Left colon (tissue), 2 donors: ENCODE data around the gene AQP4. TPM values are rescaled to one million over a fixed set of nuclear protein-coding genes. Genes with fewer than 3 reads are reported as not detected.

ENCODE experiments used
- ATAC-seq: fragments of 200-7000 bp; cut with Tn5 transposase; one replicate; pipeline ENCODE4 v1.9.1; 2020; ENCODE audit warnings: mild to moderate bottlenecking, moderate library complexity
- DNase-seq, 2 donors: peaks; one replicate each; pipeline ENCODE4 v3.0.0-alpha.2; 2020
- intact Hi-C, 2 donors: fragments of 100-400 bp; cut with DNase I in 1 of 2; cut with micrococcal nuclease in 1 of 2; formaldehyde crosslinking; loops; one replicate each; pipeline versions ENCODE4 v1.11.2 to v1.14.0; 2022; cut with DNase I, micrococcal nuclease
- total RNA-seq, 2 donors: library from RNA; stranded (reverse); fragmentation: NEBNext Ultra II Directional; extraction: Animal tissue kit (Norgen Biotek cat#: 25700); gene quantifications; one replicate each; pipeline ENCODE4 v1.2.1, GENCODE V29; 2021
- donor health status: DM: no; HTN: no; CAD: no.
- donor health status: DM: yes; HTN: yes; CAD: no.

AQP4 gene
- total RNA-seq, 2 donors from 2014 or later, result 0.14 TPM; not detected in 1

GRCh38 chr18:26854292-26854881, 11.1 kb downstream of the AQP4 start:
- DNase-seq, result no peak
- intact Hi-C loops, result no loop called here
- peak; percentile 47 for ATAC-seq

GRCh38 chr18:26853401-26853800, 12.1 kb downstream of the AQP4 start:
- no peak for DNase-seq
- no peak for ATAC-seq
- intact Hi-C loops, result no loop called here

GRCh38 chr18:26843760-26844159, 21.7 kb downstream of the AQP4 start:
- intact Hi-C loops, result no loop called here
- ATAC-seq, result no peak
- no peak for DNase-seq

GRCh38 chr18:26840965-26841364, 24.5 kb downstream of the AQP4 start:
- intact Hi-C loops, result no loop called here
- DNase-seq (no peak), ATAC-seq (no peak)

GRCh38 chr18:26839609-26840008, 25.9 kb downstream of the AQP4 start:
- no peak for DNase-seq

GRCh38 chr18:26832302-26832701, 33.2 kb downstream of the AQP4 start:
- ATAC-seq (no peak), DNase-seq (no peak)
- intact Hi-C loops, result no loop called here

More at GRCh38 chr18:26839609-26840008, 25.9 kb downstream of the AQP4 start:
- intact Hi-C loops, result no loop called here
- no peak for ATAC-seq

- intact Hi-C loops, result no loop called here
- no peak for ATAC-seq
- no peak for DNase-seq
Measured at GRCh38 chr18:26827581-26827980, 37.9 kb downstream of the AQP4 start.

- no peak for DNase-seq
- no peak for ATAC-seq
- intact Hi-C loops, result no loop called here
Measured at GRCh38 chr18:26826656-26827235, 38.8 kb downstream of the AQP4 start.

- DNase-seq, result no peak
- intact Hi-C loops, result no loop called here
- no peak for ATAC-seq
Measured at GRCh38 chr18:26821181-26821580, 44.3 kb downstream of the AQP4 start.

GRCh38 chr18:26819046-26819445, 46.5 kb downstream of the AQP4 start:
- DNase-seq, result no peak
- intact Hi-C loops, result loop anchor here in 1 of 2 donors (10.0 kb wide), 1 partner anchor 776 kb away; no protein-coding TSS in a partner anchor
- ATAC-seq, result no peak

GRCh38 chr18:26818461-26818860, 47.0 kb downstream of the AQP4 start:
- no peak for ATAC-seq

GRCh38 chr18:26813043-26813442, 52.5 kb downstream of the AQP4 start:
- intact Hi-C loops, result loop anchor here in 1 of 2 donors (10.0 kb wide), 1 partner anchor 782 kb away; no protein-coding TSS in a partner anchor
- ATAC-seq (peak; percentile 84), DNase-seq (peak in 1 of 2 donors; percentile 40)

More at GRCh38 chr18:26818461-26818860, 47.0 kb downstream of the AQP4 start:
- no peak for DNase-seq
- intact Hi-C loops, result loop anchor here in 1 of 2 donors (10.0 kb wide), 1 partner anchor 776 kb away; no protein-coding TSS in a partner anchor

GRCh38 chr18:26812462-26812861, 53.0 kb downstream of the AQP4 start:
- intact Hi-C loops, result loop anchor here in 1 of 2 donors (10.0 kb wide), 1 partner anchor 782 kb away; no protein-coding TSS in a partner anchor
- ATAC-seq (no peak), DNase-seq (no peak)

- intact Hi-C loops, result no loop called here
- ATAC-seq, result no peak
- DNase-seq, result no peak
Measured at GRCh38 chr18:26809346-26809745, 56.2 kb downstream of the AQP4 start.

GRCh38 chr18:26806224-26806623, 59.3 kb downstream of the AQP4 start:
- ATAC-seq, result no peak
- intact Hi-C loops, result no loop called here
- DNase-seq, result no peak

GRCh38 chr18:26804519-26804918, 61.0 kb downstream of the AQP4 start:
- ATAC-seq (peak; percentile 54), DNase-seq (peak in 1 of 2 donors; percentile 7)
- intact Hi-C loops, result no loop called here

- DNase-seq, result no peak
- ATAC-seq, result no peak
- intact Hi-C loops, result no loop called here
Measured at GRCh38 chr18:26803643-26804042, 61.9 kb downstream of the AQP4 start.

GRCh38 chr18:26802330-26803200, 62.9 kb downstream of the AQP4 start:
- ATAC-seq, result no peak
- intact Hi-C loops, result no loop called here
- no peak for DNase-seq
